HG03565 (cell line): ENCODE data around the gene PLA2G4D.

Experiments
- ATAC-seq: cut with Tn5 transposase; IDR thresholded peaks from one replicate; pipeline ENCODE4 v1.9.1; 2021; ENCODE audit warnings: mild to moderate bottlenecking, moderate library complexity; ENCODE audit not compliant: unreplicated experiment

PLA2G4D gene

GRCh38 chr15:42057799-42058646, 36.3 kb downstream of the PLA2G4D start:
- no peak for ATAC-seq

GRCh38 chr15:42056934-42057798, 37.2 kb downstream of the PLA2G4D start:
- no peak for ATAC-seq

- ATAC-seq = no peak
Observed at GRCh38 chr15:42053914-42054313, 40.4 kb downstream of the PLA2G4D start.

GRCh38 chr15:42053010-42053409, 41.4 kb downstream of the PLA2G4D start:
- ATAC-seq = no peak

- no peak for ATAC-seq
Observed at GRCh38 chr15:42050484-42051255, 43.7 kb downstream of the PLA2G4D start.

GRCh38 chr15:42048821-42049200, 45.6 kb downstream of the PLA2G4D start:
- no peak for ATAC-seq

- no peak for ATAC-seq
Observed at GRCh38 chr15:42048080-42048820, 46.1 kb downstream of the PLA2G4D start.

- ATAC-seq = no peak
Observed at GRCh38 chr15:42046597-42046996, 47.8 kb downstream of the PLA2G4D start.

- ATAC-seq = no peak
Observed at GRCh38 chr15:42045211-42045615, 49.1 kb downstream of the PLA2G4D start.

GRCh38 chr15:42042602-42043400, 51.6 kb downstream of the PLA2G4D start:
- ATAC-seq = no peak

GRCh38 chr15:42038401-42038800, 56.0 kb downstream of the PLA2G4D start:
- ATAC-seq = no peak

- no peak for ATAC-seq
Observed at GRCh38 chr15:42037656-42038055, 56.7 kb downstream of the PLA2G4D start.

GRCh38 chr15:42036966-42037365, 57.4 kb downstream of the PLA2G4D start:
- ATAC-seq = no peak

- ATAC-seq = no peak
Observed at GRCh38 chr15:42036112-42036905, 58.1 kb downstream of the PLA2G4D start.

- no peak for ATAC-seq
Observed at GRCh38 chr15:42035435-42035761, 59.0 kb downstream of the PLA2G4D start.

- ATAC-seq = no peak
Observed at GRCh38 chr15:42034628-42035434, 59.5 kb downstream of the PLA2G4D start.

- no peak for ATAC-seq
Observed at GRCh38 chr15:42033214-42033873, 61.0 kb downstream of the PLA2G4D start.
